C4-2B (cell line): ENCODE results near the gene PI4K2A.

Experiments
- ZFX ChIP-seq: fragments of 450-650 bp; IDR thresholded peaks from 2 replicates; pipeline ENCODE4 v1.6.1; 2017
- TF ChIP-seq, protein P1 (sequence below): fragments of 450-650 bp; conservative IDR thresholded peaks from 2 replicates; pipeline ENCODE4 v1.5.1; 2017; ENCODE audit warnings: mild to moderate bottlenecking

DNA sequence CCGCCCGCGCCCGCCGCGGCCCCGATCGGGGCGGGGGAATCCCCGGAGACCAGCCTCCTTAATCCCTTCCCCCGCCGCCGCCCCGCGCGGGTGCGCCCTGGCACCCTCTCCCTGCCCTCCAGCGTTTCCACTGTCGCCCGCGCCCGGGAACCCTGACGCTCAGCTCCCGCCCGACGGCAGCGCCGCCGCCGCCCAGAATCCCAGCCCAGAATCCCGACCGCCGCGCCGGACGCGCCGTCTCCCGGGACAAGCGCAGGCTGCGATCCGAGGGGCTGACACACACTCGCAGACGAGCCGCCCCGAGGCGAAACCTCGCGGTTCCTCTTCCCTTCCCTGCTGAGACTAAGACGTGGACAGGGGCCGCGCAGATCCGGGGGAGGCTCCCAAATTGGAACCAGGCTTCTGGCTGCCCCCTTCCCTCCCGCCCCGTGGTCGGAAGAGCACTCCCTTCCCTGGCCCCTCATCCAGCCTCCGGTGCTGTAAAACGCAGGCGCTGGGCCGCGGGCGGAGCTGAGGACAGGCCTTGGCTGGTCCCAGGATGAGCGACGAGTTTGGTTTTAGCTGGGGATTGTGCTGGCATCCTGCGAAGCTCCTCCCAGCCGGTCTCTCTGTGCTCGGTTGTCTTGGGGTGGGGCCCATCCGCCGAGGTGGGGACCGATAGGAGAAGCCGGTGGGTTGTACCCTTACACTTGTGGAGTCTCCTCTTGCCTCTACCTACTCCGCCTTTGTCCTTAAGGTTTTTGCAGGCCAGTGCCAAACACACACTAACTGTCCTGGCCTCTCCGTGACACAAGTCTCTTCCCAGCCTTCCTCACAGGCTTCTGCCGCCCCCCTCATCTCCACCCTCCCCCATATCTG is 74.2 kb downstream of the PI4K2A start:
- TF ChIP-seq, protein P1, sequence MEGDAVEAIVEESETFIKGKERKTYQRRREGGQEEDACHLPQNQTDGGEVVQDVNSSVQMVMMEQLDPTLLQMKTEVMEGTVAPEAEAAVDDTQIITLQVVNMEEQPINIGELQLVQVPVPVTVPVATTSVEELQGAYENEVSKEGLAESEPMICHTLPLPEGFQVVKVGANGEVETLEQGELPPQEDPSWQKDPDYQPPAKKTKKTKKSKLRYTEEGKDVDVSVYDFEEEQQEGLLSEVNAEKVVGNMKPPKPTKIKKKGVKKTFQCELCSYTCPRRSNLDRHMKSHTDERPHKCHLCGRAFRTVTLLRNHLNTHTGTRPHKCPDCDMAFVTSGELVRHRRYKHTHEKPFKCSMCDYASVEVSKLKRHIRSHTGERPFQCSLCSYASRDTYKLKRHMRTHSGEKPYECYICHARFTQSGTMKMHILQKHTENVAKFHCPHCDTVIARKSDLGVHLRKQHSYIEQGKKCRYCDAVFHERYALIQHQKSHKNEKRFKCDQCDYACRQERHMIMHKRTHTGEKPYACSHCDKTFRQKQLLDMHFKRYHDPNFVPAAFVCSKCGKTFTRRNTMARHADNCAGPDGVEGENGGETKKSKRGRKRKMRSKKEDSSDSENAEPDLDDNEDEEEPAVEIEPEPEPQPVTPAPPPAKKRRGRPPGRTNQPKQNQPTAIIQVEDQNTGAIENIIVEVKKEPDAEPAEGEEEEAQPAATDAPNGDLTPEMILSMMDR, result no peak
- no peak for TF ChIP-seq ZFX
